Measurements from ENCODE around the gene MYRIP. TPM values are rescaled to one million over a fixed set of nuclear protein-coding genes. Genes with fewer than 3 reads are reported as not detected.

The MYRIP gene
- polyA plus RNA-seq, 1 of the 3 experiments (the other 2 are of a cell fraction): 1.2 TPM

- Histone ChIP-seq H3K79me2 (ENCODE audit: insufficient read depth) (no peaks in the 10 kb centered on the region), H2AFZ (ENCODE audit: low read depth) (no peak overlapping the region), H3F3A (replicated peaks; ENCODE audit: insufficient read depth) (no peaks in the 10 kb centered on the region), H3K27ac (ENCODE audit: low read depth in 2 of 2, low read length in 1 of 2) (no peak overlapping the region), H3K9me2 (no peaks in the 10 kb centered on the region), H3K4me3 (ENCODE audit: low read depth in 2 of 2, low read length in 1 of 2) (no peak overlapping the region), H3K36me3 (replicated peaks in 1 of 2; ENCODE audit: control insufficient read depth in 1 of 2, insufficient read depth in 2 of 2, low read length in 1 of 2) (no peaks in the 10 kb centered on the region), H3K9me3 (no peaks in the 10 kb centered on the region), H3K4me2 (no peak overlapping the region), H3K4me1 (ENCODE audit: control insufficient read depth in 1 of 2, insufficient read depth in 2 of 2, low read depth in 1 of 2, low read length in 1 of 2) (peaks cover 0 to 2% of the 10 kb centered on the region in 2 experiments; a peak in 2 of 4 replicates), H4K20me1 (ENCODE audit: insufficient read depth) (no peaks in the 10 kb centered on the region), H3K9ac (no peak overlapping the region), H3K27me3 (ENCODE audit: insufficient read depth) (no peaks in the 10 kb centered on the region)
- POLR2A ChIA-PET: no interaction called here
- DNase-seq: no peak
- WGBS (ENCODE audit: low lambda C conversion rate): 81% methylated on average over 5 of the region's 5 CpGs
- no peak for TF ChIP-seq RXRA (IDR thresholded peaks at IDR 0.05; ENCODE audit: borderline replicate concordance, low read depth)
- TF ChIP-seq EZH2phosphoT487 (IDR thresholded peaks at IDR 0.05; ENCODE audit: borderline replicate concordance, low read depth): no peak
- TF ChIP-seq JUND (IDR thresholded peaks at IDR 0.05): no peak
- TF ChIP-seq TAF1 (IDR thresholded peaks at IDR 0.05; ENCODE audit: borderline replicate concordance, low read depth, low read length): no peak
- TF ChIP-seq USF2 (IDR thresholded peaks at IDR 0.05; ENCODE audit: borderline replicate concordance, low read depth, low read length): no peak
- no peak for TF ChIP-seq MAX (IDR thresholded peaks at IDR 0.05; ENCODE audit: low read depth)
- TF ChIP-seq GATA2 (CRISPR knock-in tag; IDR thresholded peaks at IDR 0.05): no peak
- no peak for TF ChIP-seq GABPA (IDR thresholded peaks at IDR 0.05; ENCODE audit: low read depth)
- CTCF ChIA-PET: no interaction called here
Observed at GRCh38 chr3:39941931-39942330, 132.5 kb downstream of the MYRIP start.

GRCh38 chr3:39960515-39961191 lies 151.2 kb downstream of the MYRIP start:
- Histone ChIP-seq H3K27ac (ENCODE audit: low read depth in 2 of 2, low read length in 1 of 2) (no peak overlapping the region), H3K4me2 (no peak overlapping the region), H3K27me3 (ENCODE audit: insufficient read depth) (no peaks in the 10 kb centered on the region), H3K9me2 (no peaks in the 10 kb centered on the region), H3K9me3 (no peaks in the 10 kb centered on the region), H3K9ac (no peak overlapping the region), H4K20me1 (ENCODE audit: insufficient read depth) (no peaks in the 10 kb centered on the region), H3F3A (replicated peaks; ENCODE audit: insufficient read depth) (no peaks in the 10 kb centered on the region), H3K36me3 (replicated peaks in 1 of 2; ENCODE audit: control insufficient read depth in 1 of 2, insufficient read depth in 2 of 2, low read length in 1 of 2) (no peaks in the 10 kb centered on the region), H3K4me3 (ENCODE audit: low read depth in 2 of 2, low read length in 1 of 2) (no peak overlapping the region), H3K79me2 (ENCODE audit: insufficient read depth) (no peaks in the 10 kb centered on the region), H3K4me1 (ENCODE audit: control insufficient read depth in 1 of 2, insufficient read depth in 2 of 2, low read depth in 1 of 2, low read length in 1 of 2) (no peaks in the 10 kb centered on the region; a peak in 2 of 4 replicates), H2AFZ (ENCODE audit: low read depth) (no peak overlapping the region)
- POLR2A ChIA-PET: no interaction called here
- CTCF ChIA-PET: no interaction called here
- WGBS (ENCODE audit: low lambda C conversion rate): 78% methylated on average over 5 of the region's 5 CpGs
- DNase-seq: no peak
- no peak for TF ChIP-seq MXI1 (IDR thresholded peaks at IDR 0.05; ENCODE audit: low read depth, low read length)
- TF ChIP-seq FOSL2 (IDR thresholded peaks at IDR 0.05; ENCODE audit: borderline replicate concordance, low read depth): no peak
- no peak for TF ChIP-seq ELF1 (IDR thresholded peaks at IDR 0.05)
- TF ChIP-seq MAX (IDR thresholded peaks at IDR 0.05; ENCODE audit: low read depth): no peak
- TF ChIP-seq EP300 (IDR thresholded peaks at IDR 0.05; ENCODE audit: borderline replicate concordance in 1 of 2, low read depth in 1 of 2, low read length in 1 of 2): no peak
- TF ChIP-seq REST (IDR thresholded peaks at IDR 0.05; ENCODE audit: low read depth, low read length): no peak
- TF ChIP-seq EZH2phosphoT487 (IDR thresholded peaks at IDR 0.05; ENCODE audit: borderline replicate concordance, low read depth): no peak
- TF ChIP-seq ZBTB33 (IDR thresholded peaks at IDR 0.05; ENCODE audit: borderline replicate concordance, low read depth): no peak
- TF ChIP-seq TEAD4 (IDR thresholded peaks at IDR 0.05; ENCODE audit: borderline replicate concordance, insufficient read depth): no peak
- TF ChIP-seq USF2 (IDR thresholded peaks at IDR 0.05; ENCODE audit: borderline replicate concordance, low read depth, low read length): no peak
- TF ChIP-seq RAD21 (IDR thresholded peaks at IDR 0.05; ENCODE audit: low read length): no peak
- no peak for TF ChIP-seq RCOR1 (IDR thresholded peaks at IDR 0.05; ENCODE audit: low read length)

Data from SK-N-SH (cell line).